UCSD-AML1 (cell line): ENCODE data around the gene QRFP.

ENCODE experiments used
- DNase-seq: peaks from one replicate; lab custom pipeline; 2025; ENCODE audit not compliant: unreplicated experiment; lab: John Stamatoyannopoulos, UW

Gene QRFP, protein sequence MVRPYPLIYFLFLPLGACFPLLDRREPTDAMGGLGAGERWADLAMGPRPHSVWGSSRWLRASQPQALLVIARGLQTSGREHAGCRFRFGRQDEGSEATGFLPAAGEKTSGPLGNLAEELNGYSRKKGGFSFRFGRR

DNA sequence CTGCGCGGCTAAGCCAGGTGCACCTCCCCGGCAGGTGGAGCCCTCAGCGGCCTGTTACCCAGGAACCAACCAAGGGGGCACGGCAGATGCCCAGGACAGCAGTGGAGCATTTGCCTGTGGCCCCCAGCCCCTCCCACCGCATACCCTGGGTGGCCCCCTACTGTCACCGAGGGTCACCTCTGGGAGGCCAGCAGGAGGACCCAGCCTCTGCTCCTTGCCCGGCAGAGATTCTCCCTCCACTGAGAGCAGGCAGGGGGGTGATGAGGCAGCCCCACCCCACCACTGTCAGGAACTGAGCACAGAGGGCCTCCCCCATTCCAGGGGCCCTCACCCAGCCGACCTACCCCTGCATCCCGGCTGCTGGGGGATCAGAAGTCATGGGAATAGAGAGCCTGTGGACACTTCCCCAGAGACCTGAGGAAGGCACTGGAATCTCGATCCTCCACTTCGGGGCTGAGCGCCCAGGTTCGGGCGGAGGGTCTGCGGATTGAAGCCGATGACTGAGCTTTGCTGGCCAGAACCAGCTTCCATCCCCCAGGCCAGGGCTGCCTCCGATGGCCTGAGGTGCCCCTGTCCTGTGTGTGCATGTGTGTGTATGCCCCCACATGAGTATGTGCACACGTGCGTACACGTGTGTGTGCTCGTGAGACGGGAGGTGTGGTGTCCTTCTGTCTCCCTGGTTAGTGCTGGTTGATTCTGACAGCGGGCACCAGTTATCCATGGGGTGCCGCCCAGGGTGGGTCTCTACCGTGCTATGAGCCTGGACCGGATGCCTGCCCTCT is at the start of gene QRFP:
QRFP (minus strand) TSS at position 580 of the 782 bp plus-strand sequence. CDS start 2,974 bp downstream, outside the sequence.
- no peak for DNase-seq

DNA sequence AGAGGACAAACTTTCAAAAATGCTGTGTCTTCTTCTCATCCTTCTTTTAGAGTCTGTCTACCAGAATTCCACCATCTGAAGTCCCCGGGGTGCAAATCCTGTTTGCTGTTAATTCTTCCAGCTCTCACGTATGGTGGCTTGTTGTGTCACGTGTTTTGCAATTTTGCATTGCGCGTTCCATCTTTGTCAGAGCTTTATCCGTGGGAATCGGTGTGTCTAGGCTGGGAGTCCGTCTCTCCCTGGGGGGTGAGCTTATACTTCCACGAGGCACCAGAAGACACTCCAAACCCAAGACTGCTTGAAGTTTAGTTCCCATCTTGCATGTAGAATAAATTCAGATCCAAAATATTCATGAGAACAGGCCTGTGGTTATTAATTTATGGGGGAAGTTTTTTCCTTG is 48.6 kb upstream of the QRFP start:
- DNase-seq = no peak

DNA sequence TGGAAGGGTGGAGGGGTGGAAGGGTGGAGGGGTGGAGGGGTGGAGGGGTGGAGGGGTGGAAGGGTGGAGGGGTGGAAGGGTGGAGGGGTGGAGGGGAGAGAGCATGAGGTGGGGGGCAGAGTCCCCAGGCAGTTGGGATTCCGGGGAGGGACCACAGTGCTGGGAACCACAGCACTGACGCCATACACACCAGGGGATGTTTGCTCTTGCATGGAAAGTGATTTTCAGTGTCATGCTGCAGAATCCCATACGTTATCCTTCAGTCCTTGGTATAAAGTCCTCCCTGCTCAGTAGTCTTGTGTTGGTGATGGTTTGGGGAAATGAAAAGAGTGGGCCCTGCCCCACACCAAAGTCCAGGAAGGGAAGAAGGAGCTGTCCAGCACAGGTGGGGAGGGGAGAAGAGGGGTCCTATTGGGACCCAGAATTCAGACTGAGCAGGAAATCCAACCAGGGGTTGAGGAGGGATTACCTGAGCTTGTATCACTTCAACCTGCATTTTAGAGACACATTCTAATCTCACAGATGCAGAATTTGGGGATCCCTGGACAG is 48.0 kb upstream of the QRFP start:
- DNase-seq = no peak

DNA sequence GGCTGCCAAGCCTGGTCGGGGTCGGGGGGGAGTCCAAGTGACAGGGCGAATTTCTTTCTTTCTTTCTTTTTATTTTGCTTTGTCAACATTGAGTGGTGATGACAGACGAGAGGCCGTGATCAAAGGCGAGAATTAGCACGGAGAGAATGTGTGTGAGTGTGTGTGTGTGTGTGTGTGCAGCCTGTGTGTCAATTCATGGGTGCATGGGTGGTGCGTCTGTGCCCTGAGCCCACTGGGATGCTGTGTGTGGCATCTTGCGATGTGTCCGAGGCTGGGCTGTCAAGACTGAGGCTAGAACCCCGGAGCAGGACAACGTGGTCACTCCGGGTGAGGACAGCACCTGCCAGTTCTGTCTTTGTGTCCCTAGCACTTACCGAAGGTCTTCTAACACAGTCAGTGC is 47.2 kb upstream of the QRFP start:
- DNase-seq = no peak

DNA sequence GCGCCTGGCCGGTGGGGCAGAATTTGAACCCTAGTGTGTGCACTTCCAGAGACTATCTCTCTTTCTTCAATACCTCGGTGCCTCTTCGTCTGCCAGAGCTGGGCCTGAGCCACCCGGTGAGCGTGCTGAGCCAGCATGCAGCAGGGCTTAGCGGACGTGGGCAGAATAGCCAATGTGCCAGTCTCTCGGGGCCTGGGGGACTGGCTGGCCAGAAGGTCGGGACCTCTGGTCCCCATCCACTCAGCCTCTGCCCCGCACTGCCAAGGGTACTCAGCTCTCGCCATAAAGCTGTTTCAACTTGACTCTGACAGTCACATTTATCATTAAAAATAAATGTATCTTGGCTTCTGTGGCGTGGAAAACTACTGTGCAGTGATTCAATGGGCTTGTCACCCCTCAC is 46.6 kb upstream of the QRFP start:
- no peak for DNase-seq

DNA sequence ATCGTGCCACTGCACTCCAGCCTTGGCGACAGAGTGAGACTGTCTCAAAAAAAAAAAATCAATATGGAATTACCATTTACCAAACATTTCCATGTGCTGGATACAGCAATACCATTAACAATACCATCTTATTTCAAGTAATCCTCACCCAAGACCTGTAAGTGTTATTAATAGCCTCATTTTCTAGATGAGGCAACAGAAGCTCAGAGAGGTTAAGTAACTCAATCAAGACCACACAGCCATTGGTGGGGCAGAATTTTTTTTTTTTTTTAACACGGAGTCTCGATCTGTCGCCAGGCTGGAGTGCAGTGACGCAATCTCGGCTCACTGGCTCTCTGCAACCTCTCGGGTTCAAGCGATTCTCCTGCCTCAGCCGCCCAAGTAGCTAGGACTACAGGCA is 46.1 kb upstream of the QRFP start:
- DNase-seq = no peak

DNA sequence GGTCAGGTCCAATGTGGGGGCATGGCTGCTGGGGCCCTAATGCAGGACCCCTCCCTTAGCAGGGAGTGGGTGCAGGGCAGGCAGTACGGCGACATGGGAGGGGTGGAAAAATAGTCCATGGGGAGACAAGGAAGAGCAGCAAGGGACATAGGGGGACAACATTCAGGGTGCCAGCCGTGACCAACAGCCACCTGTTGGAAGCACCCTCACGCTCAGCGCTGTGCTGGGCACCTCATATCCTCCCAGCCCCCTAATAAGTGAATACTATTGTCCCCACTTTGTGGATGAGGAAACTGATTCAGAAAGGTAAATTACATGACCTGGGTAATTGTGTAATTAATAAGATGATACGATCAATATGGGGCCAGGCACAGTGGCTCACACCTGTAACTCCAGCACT is 45.5 kb upstream of the QRFP start:
- DNase-seq = no peak

DNA sequence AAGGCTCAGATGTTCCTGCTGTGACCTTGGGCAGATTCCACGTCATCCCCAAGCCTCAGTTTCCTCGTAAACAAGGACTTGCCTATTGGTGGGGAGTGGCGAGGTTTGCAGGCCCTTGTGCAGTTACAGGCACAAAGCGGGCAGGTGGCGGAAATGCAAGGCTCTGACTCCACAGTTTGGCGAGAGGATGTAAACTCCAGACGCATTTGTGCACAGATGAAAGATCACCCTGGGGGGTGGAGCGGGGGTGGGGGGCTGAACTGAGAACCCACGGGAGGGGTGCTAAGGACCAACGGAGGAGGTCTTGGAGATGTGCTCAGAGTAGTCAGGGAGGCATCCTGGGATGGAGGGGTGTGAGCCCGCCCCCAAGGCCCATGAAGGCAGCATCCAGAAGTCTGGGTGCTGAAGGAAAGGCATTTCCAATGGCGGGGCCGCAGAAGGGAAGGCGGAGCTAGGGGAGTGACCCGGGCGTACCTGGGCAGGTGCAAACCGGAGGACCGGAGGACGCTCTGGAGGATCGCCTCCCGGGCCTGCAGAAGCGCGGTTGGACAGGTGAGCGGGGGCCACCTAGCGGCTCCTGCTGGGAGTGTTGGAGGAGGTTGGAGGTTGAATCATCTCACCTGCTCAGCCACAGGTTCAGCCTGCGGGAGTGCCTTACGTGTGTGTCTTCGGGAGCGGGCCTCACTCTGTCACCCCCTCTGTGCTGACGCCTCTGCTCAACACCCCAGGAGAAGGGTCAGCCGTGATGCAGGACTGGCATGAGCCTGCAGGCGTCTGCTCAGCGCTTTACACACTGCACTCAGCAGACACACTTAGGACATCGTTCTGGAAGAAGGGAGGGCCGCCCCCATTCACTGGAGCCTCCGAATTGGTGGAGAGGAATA is 44.3 kb upstream of the QRFP start:
- peak; percentile 60 for DNase-seq

DNA sequence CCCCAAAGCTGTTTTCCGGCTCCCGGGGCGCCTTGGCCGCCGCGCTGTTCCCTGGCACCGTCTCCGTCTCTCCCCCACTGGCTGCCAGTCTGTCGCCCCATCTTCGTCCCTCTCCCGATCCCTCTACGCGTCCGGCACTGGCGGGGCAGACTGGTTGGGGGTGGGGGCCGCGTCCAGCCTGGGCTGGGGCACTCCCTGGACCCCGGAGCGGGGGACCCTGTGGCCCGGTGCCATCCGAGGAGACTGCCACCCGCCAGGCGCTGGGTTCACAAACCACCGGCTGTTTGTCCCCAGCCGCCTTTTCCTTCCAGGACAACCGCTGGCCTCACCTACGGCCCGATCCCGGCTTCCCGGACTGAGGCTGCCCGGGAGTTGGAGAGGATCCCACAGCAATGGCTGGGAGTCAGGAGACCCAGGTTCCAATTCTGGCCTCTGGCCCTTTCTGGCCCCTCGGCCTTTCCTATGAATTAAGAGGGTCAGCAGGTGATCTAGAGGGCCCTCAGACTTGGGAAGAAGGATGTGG is 43.5 kb upstream of the QRFP start:
- DNase-seq = no peak

DNA sequence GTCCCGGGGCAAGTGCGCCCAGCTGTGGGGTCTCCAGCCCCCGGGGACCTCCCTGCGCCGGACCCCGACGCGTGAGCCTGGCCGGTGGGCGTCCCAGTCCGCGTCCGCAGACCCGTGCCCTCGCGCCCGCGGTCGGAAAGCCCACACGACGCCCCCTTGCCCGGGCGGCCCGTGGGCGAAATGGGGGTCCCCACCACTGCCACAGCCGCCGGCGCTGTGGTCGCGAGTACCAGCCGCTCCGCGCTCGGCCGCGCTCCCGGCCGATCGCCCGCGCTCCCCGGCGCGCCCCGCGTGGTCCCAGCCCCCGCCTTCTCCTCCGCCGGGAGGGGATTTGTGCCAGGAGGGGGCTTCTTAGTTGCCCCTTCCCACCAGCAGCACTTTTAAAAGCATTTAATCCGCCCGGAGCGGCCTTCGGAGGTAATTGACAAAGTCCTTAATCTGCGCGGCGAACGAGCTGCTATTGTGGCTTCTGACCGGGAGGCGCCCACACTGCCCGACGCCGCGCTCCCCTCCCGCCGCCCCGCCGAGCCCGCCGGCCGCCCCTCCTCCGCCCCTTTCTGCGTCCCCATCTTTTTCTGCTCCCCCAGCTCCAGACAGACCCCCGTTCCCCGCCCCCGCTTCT is 42.9 kb upstream of the QRFP start:
- peak; percentile 35 for DNase-seq

DNA sequence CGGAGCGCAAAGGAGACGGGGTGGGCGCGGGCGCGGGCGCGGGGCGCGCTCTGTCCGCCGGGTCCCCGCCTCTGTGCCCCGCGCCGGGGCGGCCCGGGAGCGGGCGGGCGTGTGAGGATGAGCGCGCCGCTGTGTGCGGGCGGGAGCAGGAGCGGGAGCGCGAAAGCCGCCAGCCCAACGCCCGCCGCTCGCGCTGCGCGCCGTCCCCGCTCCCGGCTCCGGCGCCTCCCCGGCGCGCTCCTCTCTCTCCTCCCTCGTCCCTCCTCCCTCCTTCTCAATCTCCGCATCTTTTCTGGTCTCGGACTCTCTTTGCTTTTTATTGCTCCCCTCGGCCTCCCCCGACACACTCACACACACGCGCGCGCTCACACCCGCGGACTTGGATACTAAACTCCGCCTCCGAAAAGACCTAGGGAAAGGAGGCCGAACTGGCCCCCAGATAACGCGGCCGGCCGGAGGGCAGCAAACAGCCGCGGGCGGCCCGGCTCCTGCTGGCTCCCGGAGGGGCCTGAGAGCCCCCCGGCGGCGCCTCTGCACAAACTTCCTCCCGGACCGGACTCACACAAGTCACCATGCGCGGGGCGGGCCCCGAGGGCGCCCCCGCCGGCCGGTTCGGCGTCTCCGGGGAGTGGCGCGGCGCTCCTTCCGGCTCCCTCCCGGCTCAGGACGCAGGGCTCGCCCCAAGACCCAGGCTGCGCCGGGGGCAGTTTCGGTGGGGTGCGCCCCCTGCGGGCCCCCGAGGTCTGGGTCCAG is 42.2 kb upstream of the QRFP start, which contains the start of gene FIBCD1:
FIBCD1 (minus strand) TSS at position 596 of the 753 bp plus-strand sequence. CDS start 640 bp downstream, outside the sequence.
- DNase-seq = peak; percentile 75

DNA sequence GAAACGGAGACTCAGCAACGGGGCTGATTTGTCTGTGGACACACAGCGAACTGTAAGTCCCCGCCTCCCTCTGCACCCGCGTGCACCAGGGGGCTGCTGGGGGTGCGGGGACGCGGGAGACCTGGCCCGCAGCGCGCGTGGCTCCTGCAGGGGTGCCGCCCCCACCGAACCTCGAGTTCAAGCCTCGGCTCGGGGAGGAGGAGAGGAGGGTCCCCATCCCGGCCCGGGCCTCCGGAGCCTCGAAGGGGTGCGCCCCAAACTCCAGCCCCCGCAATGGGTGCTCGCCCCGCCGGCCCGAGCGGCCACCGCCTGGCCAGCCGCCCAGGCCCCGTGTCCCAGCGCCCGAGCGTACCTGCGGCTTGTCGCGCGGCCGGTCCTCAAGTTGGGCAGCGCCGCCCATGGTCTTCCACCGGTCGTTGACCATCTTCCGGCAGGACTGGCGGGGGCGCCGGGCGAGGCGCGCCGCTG is 41.6 kb upstream of the QRFP start:
- DNase-seq = no peak

DNA sequence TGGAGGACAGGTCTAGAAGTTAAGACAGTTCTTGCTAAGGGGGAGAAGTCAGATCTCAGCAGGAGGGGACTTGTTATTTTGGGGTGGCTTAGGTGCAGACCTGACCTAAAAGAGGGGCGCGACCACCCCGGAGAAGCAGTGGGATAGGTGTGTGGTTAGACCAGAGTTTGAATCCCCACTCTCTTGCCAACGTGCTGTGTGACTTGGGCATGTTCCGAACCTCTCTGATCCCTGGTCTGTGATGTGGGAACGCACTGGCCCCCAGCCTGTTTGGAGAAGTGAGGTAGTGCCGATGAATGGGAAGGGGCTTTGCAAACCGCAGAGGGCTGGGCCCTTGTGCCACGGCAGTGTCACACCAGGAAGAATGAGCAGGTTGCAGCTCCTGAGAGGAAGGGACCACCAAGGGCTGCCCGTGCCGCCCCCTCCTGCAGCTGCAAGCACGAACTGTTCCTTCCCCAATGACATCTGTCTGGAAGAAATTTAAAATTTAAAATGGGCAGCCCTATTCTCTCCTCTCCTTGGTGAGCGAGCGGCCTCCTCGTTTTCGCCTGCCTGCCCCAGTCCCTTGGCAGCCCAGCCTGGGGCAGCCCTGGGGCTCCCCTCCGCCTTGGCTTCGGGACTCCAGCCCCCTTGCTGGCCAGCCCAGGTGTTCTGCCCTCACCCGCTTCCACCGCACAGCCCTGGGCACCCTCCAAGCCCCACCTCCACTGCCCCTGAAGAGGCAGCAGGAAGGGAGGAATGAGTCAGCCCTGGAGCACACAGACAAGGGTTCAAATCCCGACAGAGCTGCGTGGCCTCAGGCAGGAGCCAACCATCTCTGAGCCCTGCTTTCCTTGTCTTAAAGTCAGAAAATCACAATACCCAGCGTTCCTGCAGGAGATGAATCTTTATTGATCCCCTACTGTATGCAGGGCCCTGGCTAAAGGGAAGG is 40.8 kb upstream of the QRFP start:
- no peak for DNase-seq

DNA sequence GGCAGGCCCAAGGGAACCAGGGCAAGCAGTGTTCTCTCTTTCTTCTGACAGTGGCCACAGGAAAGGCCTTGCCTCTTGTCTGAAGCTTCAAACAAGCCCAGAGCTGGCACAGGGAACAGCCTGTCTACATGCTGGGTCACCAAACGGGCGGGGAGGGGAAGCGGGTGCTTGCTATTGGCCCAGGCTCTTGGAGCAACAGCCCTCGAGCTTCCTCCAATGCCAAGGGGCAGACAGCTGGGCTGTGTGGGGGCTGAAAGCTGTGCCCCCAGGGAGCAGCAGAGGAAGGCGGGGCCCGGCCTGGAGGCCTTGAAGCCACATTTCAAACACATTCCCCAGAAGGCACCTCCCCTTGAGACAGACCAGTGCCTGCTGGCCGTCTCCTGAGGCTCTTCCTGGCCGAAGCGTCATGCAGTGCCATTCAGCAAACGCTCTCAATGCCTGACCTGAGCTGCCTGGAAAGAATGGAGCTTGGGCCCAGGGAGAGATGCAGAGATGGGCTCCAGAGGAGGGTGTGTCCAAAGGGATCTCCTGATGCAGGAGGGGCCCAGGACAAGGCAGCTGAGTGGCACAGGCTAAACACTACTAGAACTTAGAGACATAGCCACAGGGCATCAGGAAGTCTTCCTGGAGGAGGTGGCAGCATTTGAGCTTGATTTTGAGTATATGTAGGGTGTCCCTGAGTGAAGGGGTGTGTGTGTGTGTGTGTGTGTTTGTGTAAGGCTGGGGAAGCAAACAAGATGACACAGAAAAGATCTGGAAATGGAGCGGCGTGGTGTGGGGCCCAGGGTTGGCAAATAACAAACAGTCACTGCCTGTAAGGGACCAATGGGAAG is 39.9 kb upstream of the QRFP start:
- peak; percentile 42 for DNase-seq

DNA sequence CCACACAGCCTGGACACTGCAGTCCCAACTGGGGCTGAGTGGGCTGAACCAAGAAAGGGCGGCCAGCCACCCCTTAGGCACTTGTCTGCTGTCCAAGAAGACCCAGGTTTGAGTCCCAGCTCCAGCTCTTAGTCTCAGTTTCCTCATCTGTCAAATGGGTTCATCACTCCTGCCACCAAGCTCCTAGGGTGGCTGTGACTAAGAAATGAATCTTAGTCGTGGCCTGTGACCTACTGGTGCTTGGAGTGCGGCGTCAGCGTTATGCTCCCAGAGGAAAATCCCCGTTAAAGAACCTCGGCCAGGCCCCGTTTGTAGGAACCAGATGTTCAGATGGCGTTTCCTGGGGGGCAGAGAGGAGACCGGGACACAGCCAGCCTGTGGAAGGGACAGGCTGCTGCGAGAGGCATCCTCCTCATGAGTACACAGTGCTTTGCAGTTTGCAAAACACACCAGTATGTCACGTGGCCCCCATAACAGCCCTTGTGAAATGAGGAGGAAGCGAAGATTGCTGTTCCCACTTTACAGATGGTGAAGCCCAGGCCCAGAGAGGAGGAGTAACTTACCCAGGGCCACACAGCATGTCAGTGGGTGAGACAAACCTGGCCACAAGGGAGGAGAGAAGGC is 39.1 kb upstream of the QRFP start:
- no peak for DNase-seq

DNA sequence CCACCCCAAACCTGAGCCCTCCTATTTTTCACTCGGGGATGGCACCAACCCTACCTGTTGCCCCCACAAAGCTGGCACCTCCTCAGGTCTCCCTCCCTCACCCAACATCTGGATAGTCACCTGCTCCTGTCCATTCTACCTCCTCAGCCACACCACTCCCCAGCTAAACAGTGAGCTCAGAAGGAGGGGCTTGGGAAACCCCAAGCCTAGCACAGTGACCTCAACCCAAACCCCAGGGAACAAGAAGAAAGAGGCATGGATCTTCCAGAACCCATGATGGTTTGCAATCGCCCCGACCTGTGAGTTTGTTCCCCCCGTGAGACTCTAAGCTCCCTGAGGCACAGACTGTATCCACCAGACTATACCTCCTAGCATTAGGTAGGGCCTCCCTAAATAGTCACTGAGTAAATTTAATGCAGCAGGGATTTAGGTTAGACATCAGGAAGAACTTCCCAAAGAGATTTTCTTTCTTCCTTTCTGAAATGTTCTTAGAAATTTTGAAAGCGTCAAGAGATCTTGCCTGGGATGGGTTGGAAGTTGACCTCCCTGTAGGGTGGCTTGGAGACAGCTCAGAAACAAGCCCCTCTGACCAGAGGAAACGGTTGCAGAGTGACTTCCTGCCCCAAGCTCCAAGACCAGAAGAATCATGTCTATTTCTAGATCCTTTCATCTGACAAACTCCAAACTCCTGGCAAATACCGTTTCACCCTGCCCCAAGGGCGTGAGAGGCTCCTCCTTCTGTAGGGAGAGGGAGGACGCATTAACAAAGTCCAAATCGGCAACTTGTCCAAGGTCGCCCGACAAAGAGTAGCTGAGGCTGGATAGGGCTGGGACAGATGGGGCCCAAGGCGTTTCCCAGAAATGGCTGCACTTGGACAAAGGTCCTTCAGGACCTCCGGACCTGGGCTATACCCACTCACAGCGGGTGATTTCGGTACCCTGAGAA is 38.4 kb upstream of the QRFP start:
- no peak for DNase-seq
